ENCODE measurements around the gene NPAS3. TPM values are rescaled to one million over a fixed set of nuclear protein-coding genes. Genes with fewer than 3 reads are reported as not detected.

Gene NPAS3
- total and polyA plus RNA-seq, 2 donors (not counting 3 experiments of a cell fraction or from before 2014, with no cell fraction given) = 0.10 to 0.13 TPM

DNA sequence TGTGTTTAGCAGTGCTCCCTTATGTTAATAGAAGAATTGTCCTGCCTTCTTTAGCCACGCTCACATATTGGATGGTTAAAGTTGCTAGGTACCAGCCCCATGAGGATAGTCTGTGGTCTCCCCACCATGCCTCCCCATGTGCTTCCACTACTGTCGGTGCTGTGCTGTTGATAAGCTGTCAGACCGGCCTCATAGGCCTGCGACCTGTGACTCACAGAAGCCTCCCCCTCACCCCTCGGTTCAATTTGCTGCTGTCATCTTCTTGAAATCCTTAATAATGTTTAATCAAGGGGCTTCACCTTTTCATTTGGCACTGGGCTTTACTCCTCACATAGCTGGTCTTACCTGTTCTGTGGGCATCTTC lies 227.2 kb downstream of the NPAS3 start:
- no peaks in the 10 kb centered on the region for H3K9me1 ChIP-seq (replicated peaks; ENCODE audit: control insufficient read depth, extremely low read depth, insufficient read depth, low read length)
- H3K4me1 ChIP-seq (ENCODE audit: control insufficient read depth, extremely low read depth, insufficient read depth, low read length) = no peaks in the 10 kb centered on the region
- H3K27me3 ChIP-seq (ENCODE audit: control insufficient read depth in 2 of 2, insufficient read depth in 2 of 2, low read length in 2 of 2) = no peaks in the 10 kb centered on the region
- no peaks in the 10 kb centered on the region for H3K9me3 ChIP-seq (replicated peaks; ENCODE audit: control insufficient read depth, insufficient read depth, low read length)
- TF ChIP-seq, protein P1, sequence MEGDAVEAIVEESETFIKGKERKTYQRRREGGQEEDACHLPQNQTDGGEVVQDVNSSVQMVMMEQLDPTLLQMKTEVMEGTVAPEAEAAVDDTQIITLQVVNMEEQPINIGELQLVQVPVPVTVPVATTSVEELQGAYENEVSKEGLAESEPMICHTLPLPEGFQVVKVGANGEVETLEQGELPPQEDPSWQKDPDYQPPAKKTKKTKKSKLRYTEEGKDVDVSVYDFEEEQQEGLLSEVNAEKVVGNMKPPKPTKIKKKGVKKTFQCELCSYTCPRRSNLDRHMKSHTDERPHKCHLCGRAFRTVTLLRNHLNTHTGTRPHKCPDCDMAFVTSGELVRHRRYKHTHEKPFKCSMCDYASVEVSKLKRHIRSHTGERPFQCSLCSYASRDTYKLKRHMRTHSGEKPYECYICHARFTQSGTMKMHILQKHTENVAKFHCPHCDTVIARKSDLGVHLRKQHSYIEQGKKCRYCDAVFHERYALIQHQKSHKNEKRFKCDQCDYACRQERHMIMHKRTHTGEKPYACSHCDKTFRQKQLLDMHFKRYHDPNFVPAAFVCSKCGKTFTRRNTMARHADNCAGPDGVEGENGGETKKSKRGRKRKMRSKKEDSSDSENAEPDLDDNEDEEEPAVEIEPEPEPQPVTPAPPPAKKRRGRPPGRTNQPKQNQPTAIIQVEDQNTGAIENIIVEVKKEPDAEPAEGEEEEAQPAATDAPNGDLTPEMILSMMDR (IDR thresholded peaks at IDR 0.05; ENCODE audit: extremely low read depth in 1 of 2, insufficient read depth in 1 of 2, low read depth in 1 of 2, low read length in 2 of 2) = no peak
- TF ChIP-seq JUN (IDR thresholded peaks at IDR 0.05; ENCODE audit: borderline replicate concordance, insufficient read depth, insufficient read length, low read depth) (no peak), FOS (IDR thresholded peaks at IDR 0.05; ENCODE audit: borderline replicate concordance, insufficient read depth, low read length) (no peak), MYC (IDR thresholded peaks at IDR 0.05; ENCODE audit: low read depth, low read length) (no peak), POLR2A (IDR thresholded peaks at IDR 0.05; ENCODE audit: low read depth, low read length) (no peak), GATA2 (IDR thresholded peaks at IDR 0.05; ENCODE audit: insufficient read depth, insufficient read length, low read depth, low read length) (no peak), EZH2 (IDR thresholded peaks at IDR 0.05; ENCODE audit: borderline replicate concordance, low read depth, low read length, severe bottlenecking) (no peak), POLR2AphosphoS5 (IDR thresholded peaks at IDR 0.05; ENCODE audit: insufficient read depth, low read depth, low read length) (no peak)
- TF ChIP-seq, protein P2, sequence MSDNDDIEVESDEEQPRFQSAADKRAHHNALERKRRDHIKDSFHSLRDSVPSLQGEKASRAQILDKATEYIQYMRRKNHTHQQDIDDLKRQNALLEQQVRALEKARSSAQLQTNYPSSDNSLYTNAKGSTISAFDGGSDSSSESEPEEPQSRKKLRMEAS (IDR thresholded peaks at IDR 0.05; ENCODE audit: insufficient read depth, insufficient read length) = no peak
- no TSS peak for BruUV-seq (replicated peaks)
- FAIRE-seq = no peak
- ChIA-PET POLR2A (no interaction called here), CTCF (no interaction called here)
- H3K36me3 ChIP-seq (ENCODE audit: control insufficient read depth in 2 of 2, extremely low read depth in 1 of 2, insufficient read depth in 2 of 2, low read length in 2 of 2) = no peaks in the 10 kb centered on the region
- no peak for DNase-seq (ENCODE audit: low read depth, low spot score)
- dilution Hi-C loops (cut with MboI; ENCODE audit: extremely low pct_ligation_motif_present, low sequenced_read_pairs) (no loop called here), intact Hi-C loops (cut with micrococcal nuclease) (no loop called here)
- H3K79me2 ChIP-seq (ENCODE audit: control insufficient read depth, insufficient read depth, low read length) = no peaks in the 10 kb centered on the region
- H2AFZ ChIP-seq (ENCODE audit: low read depth, low read length) = no peak overlapping the region
- no peak overlapping the region for H3K4me2 ChIP-seq (ENCODE audit: insufficient read depth, low read length)
- H4K20me1 ChIP-seq (replicated peaks; ENCODE audit: control insufficient read depth, extremely low read depth, insufficient read depth, low read length) = no peaks in the 10 kb centered on the region
- no peak overlapping the region for H3K4me3 ChIP-seq (replicated peaks in 1 of 3; ENCODE audit: insufficient read depth in 1 of 3, low read depth in 1 of 3, low read length in 3 of 3)
- H3K27ac ChIP-seq (ENCODE audit: insufficient read depth, low read depth, low read length) = no peak overlapping the region
- H3K9ac ChIP-seq (replicated peaks; ENCODE audit: extremely low read depth, insufficient read depth, low read length) = no peak overlapping the region

Data from endothelial cell of umbilical vein (primary cell).